ENCODE results near the gene PPOX.

Gene PPOX

DNA sequence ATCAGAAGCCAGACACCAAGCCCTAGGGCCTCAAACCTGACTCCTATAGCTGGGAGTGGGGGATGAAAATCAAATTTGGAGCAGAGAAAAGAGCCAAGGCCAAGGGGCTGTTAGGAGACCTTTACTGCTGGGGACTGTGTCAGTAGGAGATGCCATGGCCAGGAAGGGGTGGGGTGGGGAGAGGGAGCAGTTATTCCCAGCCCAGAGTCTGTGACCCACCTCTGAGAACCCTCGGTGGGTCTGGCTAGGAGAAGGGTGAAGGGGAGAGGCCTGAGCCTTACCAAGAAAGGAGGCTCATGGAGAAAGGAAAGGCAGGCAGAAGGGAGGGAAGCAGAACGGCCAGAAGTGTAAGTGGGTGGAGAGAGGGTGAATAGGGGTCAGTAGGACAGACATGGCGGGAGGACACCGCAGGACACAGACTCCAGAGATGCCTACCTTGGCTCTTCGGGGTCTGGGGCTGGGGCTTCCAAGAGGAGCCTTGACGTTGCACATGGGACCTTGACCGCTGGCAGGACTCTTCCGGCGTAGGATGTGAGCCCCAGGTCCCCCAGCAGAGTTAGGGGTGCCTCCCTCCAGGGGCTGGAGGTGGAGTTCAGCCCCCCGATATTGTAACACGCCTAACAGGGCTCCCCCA is 31.5 kb downstream of the PPOX start:
- DNase-seq (ENCODE audit: low read depth in 1 of 2, low spot score in 1 of 2): no peak

DNA sequence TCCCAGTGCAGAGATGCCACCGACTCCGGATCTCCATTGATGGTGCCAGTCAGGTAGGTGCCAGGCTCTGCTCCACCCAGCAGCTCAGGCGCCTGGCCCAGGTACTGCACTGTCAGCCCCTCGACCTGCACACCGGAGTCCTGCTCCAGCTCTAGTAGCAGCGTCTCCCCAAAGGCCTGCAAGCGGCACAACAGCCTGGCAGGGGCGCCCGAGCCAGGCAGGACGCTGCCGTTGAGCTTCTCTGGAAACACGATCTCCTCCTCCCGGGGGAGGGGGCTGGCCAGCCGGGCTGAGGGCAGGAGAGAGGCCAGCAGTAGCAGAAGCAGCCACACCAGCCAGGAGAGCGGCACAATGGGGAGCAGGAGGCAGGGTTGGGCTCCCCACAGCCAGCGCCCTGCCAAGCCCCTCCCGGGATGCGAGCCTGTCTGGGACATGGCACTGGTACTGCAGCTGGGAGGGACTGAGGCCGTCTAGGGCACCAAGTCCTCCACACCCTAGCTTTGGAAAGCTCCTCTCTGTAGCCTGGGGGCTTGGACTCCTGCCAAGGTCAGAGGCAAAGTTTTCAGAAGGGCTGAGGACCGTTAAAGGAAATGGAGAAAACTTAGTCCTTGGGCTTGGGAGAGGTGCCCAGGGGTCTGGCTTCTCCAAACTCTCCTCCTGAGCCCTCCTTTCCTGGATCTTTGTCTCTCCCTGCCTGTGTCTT is 32.1 kb downstream of the PPOX start:
- no peak for DNase-seq (ENCODE audit: low read depth in 1 of 2, low spot score in 1 of 2)

DNA sequence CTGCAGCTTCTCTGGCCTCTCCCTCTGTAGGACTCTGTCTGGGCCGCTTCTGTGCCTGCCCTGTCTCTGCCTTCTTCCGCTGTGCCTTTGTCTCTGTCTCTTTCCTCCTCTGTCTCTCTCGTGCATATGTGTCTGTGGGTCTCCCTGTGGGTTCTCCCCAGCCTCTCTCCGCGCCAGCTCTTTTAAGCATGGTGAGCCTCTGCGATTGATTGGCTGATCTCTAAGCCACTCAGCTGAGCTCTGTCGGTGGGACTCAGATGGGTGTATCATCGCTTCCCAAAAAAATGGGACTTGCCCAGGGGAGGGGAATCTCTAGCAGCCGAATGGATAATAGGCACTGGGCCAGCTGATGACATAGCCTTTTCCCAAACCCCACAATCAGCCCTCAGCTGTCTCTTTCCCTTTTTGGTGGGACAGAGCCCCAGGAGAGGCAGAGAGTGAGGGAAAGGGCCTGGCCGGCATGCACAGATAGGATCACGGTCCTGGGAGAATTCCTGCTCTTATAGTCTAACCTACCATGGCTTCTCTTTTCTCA is 32.7 kb downstream of the PPOX start, which contains the start of gene ADAMTS4:
TSS of gene ADAMTS4 (minus strand) at position 158 of the 535 bp plus-strand sequence. CDS start 427 bp downstream, outside the sequence.
- no peak for DNase-seq (ENCODE audit: low read depth in 1 of 2, low spot score in 1 of 2)

DNA sequence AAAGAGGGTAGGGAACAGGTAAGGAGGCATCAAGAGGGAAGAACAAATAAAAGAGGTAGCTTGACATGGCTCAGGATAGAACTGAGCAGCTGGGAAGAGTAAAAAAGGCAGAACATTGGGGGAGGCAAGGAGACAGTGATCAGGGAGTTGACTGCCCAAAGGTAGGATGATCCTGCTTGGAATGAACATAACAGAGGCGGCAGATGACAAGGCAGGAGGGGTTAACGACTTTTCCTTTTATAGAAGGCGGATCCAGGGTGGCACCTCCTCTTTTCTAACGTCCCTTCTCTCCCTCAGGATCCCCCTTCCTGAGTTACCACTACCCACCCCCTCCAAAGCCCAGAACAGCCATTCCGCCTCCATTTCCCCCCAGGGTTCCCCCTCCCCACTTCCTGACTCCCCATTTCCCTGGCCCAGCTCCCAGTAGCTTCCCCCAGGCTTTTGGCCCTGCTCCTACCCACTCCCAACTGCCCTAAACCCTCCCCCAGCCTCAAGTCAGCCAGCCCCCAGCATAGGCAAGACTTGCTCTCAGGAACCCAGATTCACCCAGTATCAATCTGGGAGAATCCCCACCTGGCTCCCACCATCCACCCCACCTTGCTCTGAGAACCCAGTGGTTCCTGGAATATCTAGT is 33.4 kb downstream of the PPOX start:
- no peak for DNase-seq (ENCODE audit: low read depth in 1 of 2, low spot score in 1 of 2)

DNA sequence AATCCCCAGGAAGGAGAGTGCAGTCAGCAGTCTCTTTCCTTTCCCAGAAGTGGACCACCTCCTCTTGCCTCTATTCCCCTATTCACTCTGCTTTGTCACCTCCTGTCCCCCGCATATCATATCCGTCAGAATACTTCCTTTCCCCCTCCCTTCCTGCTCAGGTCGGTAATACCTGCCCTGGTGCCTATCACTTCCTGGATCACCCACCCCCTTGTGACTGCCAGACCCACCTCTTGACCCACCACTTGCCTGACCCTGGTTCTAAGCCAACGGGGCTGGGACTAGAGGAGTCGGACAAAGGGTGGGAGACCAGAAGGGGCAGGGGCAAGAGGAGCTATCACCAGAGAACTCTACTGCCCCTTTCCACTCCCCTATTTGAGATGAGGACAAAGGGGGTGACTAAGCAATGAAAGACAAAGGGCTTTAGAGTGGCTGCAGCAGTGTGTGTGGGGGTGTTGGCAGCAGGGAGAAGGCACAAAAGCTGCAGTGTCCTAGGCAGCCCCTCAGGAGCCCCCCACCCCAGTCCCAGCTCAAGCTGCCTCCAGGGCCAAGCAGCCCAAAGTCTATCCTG is 34.3 kb downstream of the PPOX start:
- no peak for DNase-seq (ENCODE audit: low read depth in 1 of 2, low spot score in 1 of 2)

DNA sequence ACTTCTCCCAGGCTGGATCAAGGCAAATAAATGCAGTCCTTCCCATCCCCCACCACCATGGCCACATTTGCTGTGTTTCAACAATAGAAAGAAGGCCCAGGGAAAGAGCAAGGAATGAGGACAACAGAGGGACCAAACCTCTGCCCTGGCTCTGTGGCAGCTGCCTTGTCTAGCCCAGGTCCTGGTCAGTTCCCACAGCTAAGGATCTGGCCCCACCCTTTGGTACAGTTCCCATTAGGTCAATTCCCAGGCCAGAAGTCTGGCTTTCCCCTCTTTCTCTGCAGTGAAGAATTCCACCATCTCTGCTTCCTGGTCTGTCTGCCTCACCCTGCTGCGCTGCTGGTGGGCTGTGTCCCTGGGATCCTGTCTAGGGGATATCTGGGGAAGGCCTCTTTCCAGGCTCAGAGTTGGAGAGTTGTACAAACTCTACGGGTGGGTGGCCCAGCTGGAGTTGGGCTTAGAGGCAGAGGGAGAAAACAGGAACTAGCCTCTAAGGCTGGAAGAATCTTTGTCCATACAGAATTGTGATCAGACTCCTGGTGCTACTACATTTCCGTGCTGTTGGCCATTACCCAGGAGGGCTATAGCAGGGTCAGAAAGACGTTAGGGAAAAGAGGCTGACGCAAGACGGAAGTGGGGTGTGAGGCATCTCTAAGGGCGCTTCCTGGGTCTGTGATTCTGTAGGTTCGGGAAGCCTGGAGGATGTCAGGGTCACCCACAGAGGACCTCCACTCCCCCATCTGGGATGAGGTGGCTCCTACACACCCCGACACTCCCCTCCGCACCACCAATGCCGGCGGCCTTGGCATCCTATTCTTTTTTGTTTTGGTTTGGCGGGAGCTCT is 35.0 kb downstream of the PPOX start:
- DNase-seq (ENCODE audit: low read depth in 1 of 2, low spot score in 1 of 2): no peak

DNA sequence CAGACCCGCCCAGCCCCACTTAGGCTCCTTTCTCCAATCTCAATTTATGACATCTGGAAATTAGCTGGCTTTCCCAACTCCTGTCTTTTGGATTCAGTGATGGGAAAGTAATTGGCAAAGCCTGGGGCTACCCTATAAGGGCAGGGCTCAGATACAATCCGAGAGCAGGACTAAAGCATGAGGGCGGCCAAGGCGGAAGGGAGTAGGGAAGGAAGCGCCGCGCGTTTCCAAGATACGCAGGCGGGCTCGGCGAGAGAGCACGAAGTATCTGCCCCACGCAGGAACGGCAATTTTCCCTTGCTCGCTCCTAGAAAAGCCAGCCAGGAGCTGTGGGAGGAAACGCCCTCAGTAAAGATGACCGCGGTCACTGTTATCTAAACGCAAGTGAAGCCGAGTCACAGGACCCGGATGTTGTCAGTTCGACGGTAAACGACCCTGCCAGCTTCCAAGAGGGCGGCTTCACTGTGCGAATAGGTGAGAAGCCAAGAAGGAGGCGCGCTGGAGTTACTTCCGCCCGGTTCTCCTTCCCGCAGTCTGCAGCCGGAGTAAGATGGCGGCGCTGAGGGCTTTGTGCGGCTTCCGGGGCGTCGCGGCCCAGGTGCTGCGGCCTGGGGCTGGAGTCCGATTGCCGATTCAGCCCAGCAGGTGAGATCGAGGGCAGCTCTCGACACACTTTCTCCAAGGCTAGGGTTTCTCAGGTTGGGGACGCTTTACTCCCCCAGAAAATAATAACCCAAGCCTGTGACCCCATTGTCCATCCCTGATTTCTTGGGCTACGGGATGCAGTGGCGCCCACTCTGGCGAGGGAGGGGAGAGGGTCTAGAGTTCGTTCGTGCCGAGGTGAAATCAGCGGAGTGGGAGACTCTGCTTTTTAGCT is 35.8 kb downstream of the PPOX start, which contains the start of gene NDUFS2:
TSS of gene NDUFS2 (plus strand) at position 532 of the 877 bp plus-strand sequence. CDS start at position 551, 19 bp downstream.
- DNase-seq (ENCODE audit: low read depth in 1 of 2, low spot score in 1 of 2): peak; percentile 73 to 96

DNA sequence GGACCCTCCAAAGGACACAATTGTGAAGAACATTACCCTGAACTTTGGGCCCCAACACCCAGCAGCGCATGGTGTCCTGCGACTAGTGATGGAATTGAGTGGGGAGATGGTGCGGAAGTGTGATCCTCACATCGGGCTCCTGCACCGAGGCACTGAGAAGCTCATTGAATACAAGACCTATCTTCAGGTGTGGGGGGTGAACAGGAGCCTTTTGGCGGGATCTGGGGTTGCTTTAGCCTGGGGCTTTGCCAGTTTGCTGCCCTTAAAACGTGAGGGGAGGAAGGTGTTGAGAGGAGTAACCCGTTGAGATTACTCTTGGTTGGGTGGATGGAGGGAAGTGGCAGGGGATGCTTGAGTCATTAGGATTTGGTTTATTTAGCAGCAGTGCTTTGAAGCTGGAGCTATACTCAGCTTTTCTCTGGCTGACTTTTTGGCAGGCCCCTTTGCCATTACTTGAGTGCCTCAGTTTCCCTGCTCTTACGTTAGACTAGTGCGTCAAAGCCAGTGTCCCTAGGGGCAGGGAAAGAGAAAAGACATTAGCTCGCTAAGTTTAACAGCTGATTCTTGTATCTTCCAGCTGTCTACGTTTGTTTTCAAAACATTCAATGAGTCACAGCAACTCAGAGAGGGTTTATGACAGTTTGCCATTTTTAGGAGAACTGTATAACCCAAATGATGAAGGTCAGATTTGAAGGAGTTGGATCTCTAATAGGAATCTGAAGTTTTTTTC is 40.4 kb downstream of the PPOX start:
- no peak for DNase-seq (ENCODE audit: low read depth in 1 of 2, low spot score in 1 of 2)

DNA sequence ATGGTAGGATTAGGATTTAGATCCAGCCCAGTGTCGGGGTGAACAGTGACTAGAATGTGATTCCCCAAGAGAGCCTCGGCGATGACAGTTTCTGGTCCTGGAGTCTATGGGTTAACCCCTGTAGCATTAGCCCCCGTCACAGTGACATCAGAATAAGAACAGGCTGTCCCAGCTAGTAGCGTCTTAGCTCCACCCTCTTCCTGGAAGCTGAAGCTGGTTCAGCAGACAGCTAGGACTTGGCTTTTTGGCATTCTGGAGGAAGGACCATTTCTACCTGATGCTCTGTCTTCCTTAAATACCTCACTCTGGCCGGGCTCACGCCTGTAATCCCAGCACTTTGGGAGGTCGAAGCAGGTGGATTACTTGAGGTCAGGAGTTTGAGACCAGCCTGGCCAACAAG is 40.9 kb downstream of the PPOX start:
- no peak for DNase-seq (ENCODE audit: low read depth in 1 of 2, low spot score in 1 of 2)

DNA sequence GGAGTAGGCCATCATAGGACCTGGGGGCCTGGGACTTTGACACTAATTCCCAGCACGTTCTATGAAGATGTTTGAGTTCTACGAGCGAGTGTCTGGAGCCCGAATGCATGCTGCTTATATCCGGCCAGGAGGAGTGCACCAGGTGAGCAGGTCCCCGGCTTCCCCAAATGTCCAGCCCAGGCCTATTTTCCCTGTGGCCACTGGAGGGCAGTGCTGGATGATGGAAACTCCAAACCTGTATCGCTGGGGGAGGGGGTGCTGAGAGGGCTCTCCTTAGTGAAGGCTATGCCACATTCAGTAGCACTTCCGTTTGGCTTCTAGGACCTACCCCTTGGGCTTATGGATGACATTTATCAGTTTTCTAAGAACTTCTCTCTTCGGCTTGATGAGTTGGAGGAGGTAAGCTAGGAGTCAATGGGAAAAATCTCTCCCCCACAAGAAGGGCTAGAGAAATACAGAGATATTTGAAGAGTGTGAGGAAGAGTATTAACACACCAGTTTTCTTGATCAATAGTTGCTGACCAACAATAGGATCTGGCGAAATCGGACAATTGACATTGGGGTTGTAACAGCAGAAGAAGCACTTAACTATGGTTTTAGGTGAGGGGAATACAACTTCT is 43.7 kb downstream of the PPOX start:
- DNase-seq (ENCODE audit: low read depth in 1 of 2, low spot score in 1 of 2): peak; percentile 37 to 59

DNA sequence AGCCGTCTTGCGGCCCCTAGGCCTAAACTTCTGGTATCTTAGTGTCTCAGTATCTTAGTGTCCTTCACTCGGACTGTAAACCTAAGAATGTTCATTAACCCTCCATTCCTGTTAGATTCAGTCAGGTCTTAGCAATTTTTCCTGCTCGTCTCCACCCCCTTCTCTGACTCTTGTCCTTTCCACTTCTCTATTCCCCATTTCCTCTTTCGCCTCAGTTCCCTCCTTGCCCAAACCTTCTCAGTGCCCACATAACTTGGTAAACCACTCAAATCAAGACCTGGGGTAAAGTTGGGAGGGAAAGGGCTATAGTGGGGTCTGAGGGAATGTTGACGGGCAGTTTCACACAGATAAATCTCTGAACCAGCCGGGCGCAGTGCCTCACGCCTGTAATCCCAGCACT is 48.1 kb downstream of the PPOX start:
- DNase-seq (ENCODE audit: low read depth in 1 of 2, low spot score in 1 of 2): no peak

DNA sequence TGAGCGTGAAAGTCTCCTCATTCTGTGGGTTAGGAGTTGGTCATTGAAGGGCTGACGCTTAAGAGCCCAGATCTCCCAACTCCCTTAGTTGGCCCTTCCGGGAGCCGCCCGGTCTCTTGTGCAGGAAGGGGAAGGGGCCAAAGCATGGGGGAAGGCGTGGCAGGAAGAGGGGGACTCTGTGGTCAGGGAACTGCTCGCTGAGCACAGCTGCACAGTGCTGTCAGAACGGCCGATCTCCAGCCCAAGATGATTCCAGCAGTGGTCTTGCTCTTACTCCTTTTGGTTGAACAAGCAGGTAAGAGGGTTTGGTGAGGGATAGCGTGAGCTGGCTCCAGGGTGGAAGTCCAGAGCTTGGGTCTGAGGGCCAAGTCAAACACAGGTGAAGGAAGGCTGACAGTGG is 48.9 kb downstream of the PPOX start, which contains the start of gene FCER1G:
TSS of gene FCER1G (plus strand) at position 220 of the 400 bp plus-strand sequence. CDS start at position 247, 27 bp downstream.
- DNase-seq (ENCODE audit: low read depth in 1 of 2, low spot score in 1 of 2): no peak

DNA sequence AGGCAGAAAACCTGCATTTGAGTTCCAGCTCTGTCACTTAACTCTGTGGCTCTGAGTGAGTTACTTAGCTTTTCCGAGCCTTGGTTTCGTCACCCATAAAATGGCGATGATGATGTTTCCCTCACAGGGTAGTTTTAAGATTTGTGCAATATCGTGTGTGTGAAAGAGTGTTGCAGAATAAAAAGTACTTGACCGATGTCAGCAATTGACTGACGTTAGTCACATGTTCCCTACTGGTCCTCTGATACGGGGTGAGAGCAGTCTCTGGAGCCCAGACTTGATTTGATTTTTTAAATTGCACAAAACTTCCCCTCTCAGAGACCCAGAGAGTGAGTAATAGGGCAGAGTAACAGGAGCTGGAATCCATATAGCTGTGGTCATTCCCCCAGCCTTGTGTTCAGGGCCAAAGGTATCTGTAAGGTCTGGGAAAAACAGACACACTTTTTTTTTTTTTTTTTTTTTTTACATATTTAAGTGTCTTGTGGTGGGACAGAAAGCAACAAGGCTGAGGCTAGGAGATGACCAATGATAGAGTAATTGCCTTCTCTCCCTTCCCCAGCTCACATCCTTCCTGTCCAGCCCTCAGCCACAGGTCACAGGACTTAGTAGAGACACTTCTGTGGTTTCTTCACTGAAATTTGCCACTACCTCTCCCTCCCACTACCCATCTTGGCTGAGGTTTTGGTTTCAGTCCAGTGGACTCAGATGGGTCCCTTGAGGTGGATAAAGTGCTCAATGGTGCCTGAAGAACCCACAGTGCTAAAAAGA is 50.9 kb downstream of the PPOX start:
- DNase-seq (ENCODE audit: low read depth in 1 of 2, low spot score in 1 of 2): no peak

DNA sequence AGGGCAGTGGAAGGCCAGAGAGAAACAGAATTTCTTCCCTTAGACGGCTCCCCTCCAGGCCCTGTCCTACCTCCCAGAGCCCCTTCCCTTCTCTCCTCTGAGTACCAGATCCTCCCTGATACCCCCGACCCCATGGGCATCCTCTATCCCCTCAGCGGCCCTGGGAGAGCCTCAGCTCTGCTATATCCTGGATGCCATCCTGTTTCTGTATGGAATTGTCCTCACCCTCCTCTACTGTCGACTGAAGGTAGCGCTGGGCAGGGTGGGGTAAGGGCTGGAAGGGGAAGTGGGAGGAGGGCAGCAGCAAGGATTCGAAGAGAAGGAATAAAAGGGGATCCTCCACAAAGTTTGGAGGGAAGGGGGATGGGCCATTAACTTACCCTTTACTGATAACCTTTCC is 51.6 kb downstream of the PPOX start:
- no peak for DNase-seq (ENCODE audit: low read depth in 1 of 2, low spot score in 1 of 2)

DNA sequence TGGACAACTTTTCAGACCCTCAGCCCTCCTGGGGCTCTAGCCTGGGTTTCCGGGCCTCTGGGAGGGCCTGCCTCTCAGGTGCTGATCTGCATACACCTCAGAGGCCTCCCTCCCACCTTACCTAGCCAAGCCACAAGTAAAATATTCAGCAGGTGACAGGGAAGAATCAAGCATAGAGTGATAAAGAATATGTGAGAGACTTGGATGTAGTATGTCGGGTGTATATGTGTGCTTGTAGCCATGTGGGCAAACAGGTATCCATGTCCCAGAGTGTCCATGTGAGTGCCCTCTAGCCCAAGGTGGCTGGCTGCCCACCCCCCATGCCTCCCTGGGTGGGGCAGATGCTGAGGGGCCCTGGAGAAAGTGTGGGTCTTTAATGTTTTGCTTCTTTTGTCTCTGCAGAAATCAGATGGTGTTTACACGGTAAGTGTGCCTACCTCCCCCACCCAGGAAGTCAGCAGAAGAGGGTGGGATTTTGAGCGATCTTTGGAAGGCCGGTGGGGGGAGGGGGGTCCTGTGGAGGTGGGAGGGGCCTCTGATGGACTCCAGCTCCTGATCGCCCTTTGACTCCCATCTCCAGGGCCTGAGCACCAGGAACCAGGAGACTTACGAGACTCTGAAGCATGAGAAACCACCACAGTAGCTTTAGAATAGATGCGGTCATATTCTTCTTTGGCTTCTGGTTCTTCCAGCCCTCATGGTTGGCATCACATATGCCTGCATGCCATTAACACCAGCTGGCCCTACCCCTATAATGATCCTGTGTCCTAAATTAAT is 52.3 kb downstream of the PPOX start:
- DNase-seq (ENCODE audit: low read depth in 1 of 2, low spot score in 1 of 2): no peak

DNA sequence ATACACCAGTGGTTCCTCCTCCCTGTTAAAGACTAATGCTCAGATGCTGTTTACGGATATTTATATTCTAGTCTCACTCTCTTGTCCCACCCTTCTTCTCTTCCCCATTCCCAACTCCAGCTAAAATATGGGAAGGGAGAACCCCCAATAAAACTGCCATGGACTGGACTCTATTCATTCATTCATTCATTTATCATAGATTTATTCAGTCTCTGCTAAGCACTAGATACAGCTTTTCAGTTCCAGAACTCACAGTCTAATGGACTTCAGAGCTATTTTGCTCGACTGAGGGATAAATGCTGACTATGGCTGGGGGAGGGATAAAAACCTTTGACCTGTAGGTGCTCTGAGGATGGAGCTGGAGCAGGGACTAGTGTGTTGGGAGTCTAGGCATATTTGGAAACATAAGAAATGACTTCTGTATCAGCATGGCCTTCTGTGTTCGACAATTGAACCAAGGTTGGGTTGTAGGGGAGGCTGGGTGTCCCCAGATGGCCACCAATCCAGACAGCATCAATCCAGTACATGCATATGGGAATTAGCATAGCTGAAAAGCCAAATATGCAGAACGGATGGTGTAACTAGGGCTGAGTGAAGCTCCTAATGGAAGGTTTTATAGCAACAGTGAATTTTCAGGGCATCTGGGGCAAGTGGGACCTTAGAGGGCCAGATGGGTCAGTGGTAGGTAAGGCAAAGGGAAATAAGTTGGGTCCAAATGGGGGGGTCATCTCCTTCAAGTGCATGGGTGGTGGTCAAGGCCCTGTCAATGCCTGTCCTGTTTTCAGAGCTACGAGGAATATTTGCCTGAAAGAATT is 53.1 kb downstream of the PPOX start:
- DNase-seq (ENCODE audit: low read depth in 1 of 2, low spot score in 1 of 2): no peak
